HCT116 (cell line): ENCODE measurements around the gene FGFRL1. TPM values are rescaled to one million over a fixed set of nuclear protein-coding genes. Genes with fewer than 3 reads are reported as not detected.

Source experiments
- ATAC-seq: fragments of 200-7000 bp; cut with Tn5 transposase; 2 replicates; pipeline ENCODE4 v1.9.1; 2020; ENCODE audit warnings: mild to moderate bottlenecking, moderate library complexity
- BruUV-seq: library from RNA; stranded (reverse); fragments of 400-500 nt; replicated peaks from 2 replicates; lab custom pipeline; 2021; lab: Mats Ljungman, UMichigan
- CTCF ChIA-PET: fragments of 300-600 bp; sonication (Branson Sonifier 250); formaldehyde crosslinking; loops from one replicate; lab custom pipeline; 2021; ENCODE audit warnings: antibody characterized with exemption; lab: Charles Lee
- POLR2A ChIA-PET: fragments of 300-600, 350-600 bp; sonication (Branson Sonifier 250); formaldehyde crosslinking; loops from one replicate; lab custom pipeline; 2021; ENCODE audit warnings: antibody characterized with exemption; lab: Charles Lee
- RAD21 ChIA-PET, 2 experiments: fragments of 300-600 bp; sonication (Branson Sonifier 250); formaldehyde crosslinking; loops; one replicate each; lab custom pipeline; 2023; ENCODE audit warnings: low total read pairs in 2 of 2; ENCODE audit not compliant: uncharacterized antibody in 2 of 2, unreplicated experiment in 2 of 2, low non-redundant PET in 1 of 2; lab: Charles Lee
- DNase-seq: peaks from one replicate; pipeline ENCODE4 v3.0.0-alpha.2; 2010; ENCODE audit warnings: low read depth, low spot score
- H2AFZ ChIP-seq: fragments of 200-600 bp; shearing (Covaris generic), sonication (generic); 2 replicates; pipeline ENCODE4 v1.6.1; 2017; ENCODE audit warnings: low read depth, mixed run types, mixed read lengths, antibody characterized with exemption, low read length; ENCODE audit not compliant: poor library complexity, severe bottlenecking
- H3K27ac ChIP-seq: 2 replicates; pipeline ENCODE4 v1.5.1; 2012; ENCODE audit warnings: low read depth, low read length
- H3K27me3 ChIP-seq: fragments of 200-600 bp; sonication (generic); 2 replicates; pipeline ENCODE4 v1.6.1; 2016; ENCODE audit warnings: mixed run types, low read length, mixed read lengths; ENCODE audit not compliant: insufficient read depth
- H3K36me3 ChIP-seq, 2 experiments: fragments of 200-500 bp in 1 of 2; fragments of 200-600 bp in 1 of 2; sonication (Bioruptor generic) in 1 of 2; sonication (generic) in 1 of 2; 2 replicates each; pipeline versions ENCODE4 v1.5.1 to v1.6.1; 2014 to 2016; ENCODE audit warnings: low read length in 2 of 2, inconsistent platforms in 1 of 2, mixed read lengths in 1 of 2, mixed run types in 1 of 2; ENCODE audit not compliant: insufficient read depth in 2 of 2, control insufficient read depth in 1 of 2
- H3K4me1 ChIP-seq, 2 experiments: fragments of 200-600 bp in 1 of 2; sonication (generic) in 1 of 2; 2 replicates each; pipeline versions ENCODE4 v1.5.1 to v1.6.1; 2012 to 2017; ENCODE audit warnings: low read length in 2 of 2, inconsistent platforms in 1 of 2, mild to moderate bottlenecking in 1 of 2, mixed read lengths in 1 of 2, mixed run types in 1 of 2, moderate library complexity in 1 of 2; ENCODE audit not compliant: insufficient read depth in 2 of 2, control insufficient read depth in 1 of 2
- H3K4me2 ChIP-seq: fragments of 200-600 bp; sonication (generic); 2 replicates; pipeline ENCODE4 v1.6.1; 2017; ENCODE audit warnings: mixed run types, low read length, mixed read lengths
- H3K4me3 ChIP-seq, 2 experiments: fragments of 200-600 bp in 1 of 2; sonication (generic) in 1 of 2; replicated peaks in 1 of 2; 2 replicates each; pipeline ENCODE4 v1.5.1; 2011 to 2016; ENCODE audit warnings: low read length in 2 of 2, control low read depth in 1 of 2, low read depth in 1 of 2, mild to moderate bottlenecking in 1 of 2, mixed read lengths in 1 of 2, mixed run types in 1 of 2
- H3K79me2 ChIP-seq: fragments of 200-600 bp; sonication (generic); 2 replicates; pipeline ENCODE4 v1.6.1; 2017; ENCODE audit warnings: mild to moderate bottlenecking, mixed run types, low read length, moderate library complexity, mixed read lengths; ENCODE audit not compliant: insufficient read depth
- H3K9ac ChIP-seq: fragments of 200-600 bp; sonication (generic); 2 replicates; pipeline ENCODE4 v1.6.1; 2016; ENCODE audit warnings: low read length, mixed read lengths
- H3K9me2 ChIP-seq: fragments of 200-600 bp; sonication (generic), shearing (Covaris generic); 2 replicates; pipeline ENCODE4 v1.6.1; 2017; ENCODE audit warnings: mixed run types, mild to moderate bottlenecking, moderate library complexity; ENCODE audit not compliant: insufficient read depth
- H3K9me3 ChIP-seq, 2 experiments: fragments of 200-500 bp in 1 of 2; fragments of 200-600 bp in 1 of 2; sonication (Bioruptor generic) in 1 of 2; sonication (generic) in 1 of 2; 2 replicates each; pipeline ENCODE4 v1.6.1; 2014 to 2017; ENCODE audit warnings: low read length in 2 of 2, mixed read lengths in 2 of 2, inconsistent platforms in 1 of 2, low read depth in 1 of 2, mild to moderate bottlenecking in 1 of 2, mixed run types in 1 of 2, moderate library complexity in 1 of 2; ENCODE audit not compliant: control insufficient read depth in 1 of 2, insufficient read depth in 1 of 2
- H4K20me1 ChIP-seq: fragments of 200-600 bp; sonication (generic), shearing (Covaris generic); 2 replicates; pipeline ENCODE4 v1.6.1; 2017; ENCODE audit warnings: mixed run types, mild to moderate bottlenecking, moderate library complexity; ENCODE audit not compliant: insufficient read depth
- ELF1 ChIP-seq: IDR thresholded peaks from 2 replicates; pipeline ENCODE4 v1.6.1; 2012; ENCODE audit warnings: low read depth, borderline replicate concordance
- EZH2 ChIP-seq: fragments of 200-600 bp; sonication (generic); IDR thresholded peaks from 2 replicates; pipeline ENCODE4 v1.6.1; 2017; ENCODE audit warnings: antibody characterized with exemption, mixed run types
- POLR2A ChIP-seq: IDR thresholded peaks from 2 replicates; pipeline ENCODE4 v1.7.0; 2011; ENCODE audit warnings: borderline replicate concordance; ENCODE audit not compliant: insufficient read depth, insufficient read length; ENCODE audit errors: extremely low read depth
- POLR2AphosphoS5 ChIP-seq: IDR thresholded peaks from 2 replicates; pipeline ENCODE4 v1.6.1; 2011; ENCODE audit warnings: mild to moderate bottlenecking, low read depth, low read length, moderate library complexity
- SIN3A ChIP-seq: IDR thresholded peaks from 2 replicates; pipeline ENCODE4 v1.6.1; 2012; ENCODE audit warnings: low read depth
- intact Hi-C: fragments of 100-400 bp; cut with micrococcal nuclease; formaldehyde crosslinking; loops from 2 replicates; pipeline ENCODE4 v1.10.0; 2022
- total RNA-seq: library from RNA; stranded (reverse); gene quantifications from one replicate; pipeline ENCODE4 v1.2.1, GENCODE V29; 2021; ENCODE audit not compliant: unreplicated experiment

Gene FGFRL1
- total RNA-seq, 1 experiment from 2014 or later: 91.1 TPM

DNA sequence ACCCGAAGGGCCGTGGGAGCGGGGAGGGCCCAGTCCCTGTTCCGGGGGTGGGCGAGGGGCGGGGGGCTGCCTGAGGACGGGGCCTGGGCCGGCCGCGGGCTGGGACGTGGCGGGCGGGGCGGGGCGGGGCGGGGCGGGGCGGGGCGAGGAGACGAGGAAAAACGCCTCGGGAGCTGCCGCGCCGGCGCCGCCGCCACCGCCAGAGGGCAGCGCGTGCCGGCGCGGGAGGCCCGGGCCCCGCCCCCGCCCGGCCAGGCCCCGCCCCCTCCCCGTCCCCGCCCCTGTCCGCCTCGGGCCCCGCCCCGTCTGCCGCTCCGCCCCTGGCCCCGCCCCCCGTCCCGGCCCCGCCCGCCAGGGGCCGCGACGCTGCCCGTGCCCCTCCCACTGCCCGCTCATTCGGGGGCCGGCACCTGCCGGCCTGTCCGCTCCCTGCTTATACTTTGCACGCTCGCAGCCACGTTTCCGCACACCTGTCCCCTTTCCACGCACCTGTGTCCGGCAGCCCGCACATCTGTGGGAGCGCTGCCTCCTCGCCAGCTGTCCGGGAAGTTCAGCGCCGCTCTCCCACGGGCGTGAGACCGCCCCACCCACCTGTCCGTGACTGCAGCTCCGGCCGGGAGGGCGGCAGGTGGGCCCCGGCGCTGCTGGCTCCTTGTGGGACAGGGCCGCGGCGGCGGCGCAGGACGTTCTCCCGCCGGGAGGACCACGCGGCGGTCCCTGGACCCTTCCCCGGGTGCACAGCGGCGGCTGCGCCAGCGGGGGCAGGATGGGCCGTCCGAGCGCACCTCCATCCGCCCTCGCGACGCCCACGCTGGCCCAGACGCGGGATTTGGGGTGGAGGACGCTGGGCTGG, 1.7 kb upstream of the FGFRL1 start:
- POLR2A ChIA-PET: no interaction called here
- H3K9ac ChIP-seq: peak overlapping the region; percentile 61
- peaks cover 20 to 39% of the 10 kb centered on the region in 2 experiments for H3K4me1 ChIP-seq
- H3K36me3 ChIP-seq: peaks cover 3 to 4% of the 10 kb centered on the region in 2 experiments; a peak in 2 of 4 replicates
- peak overlapping the region; percentile 98 for H3K4me2 ChIP-seq
- H3K79me2 ChIP-seq: peaks cover 9% of the 10 kb centered on the region; the same call in 1 of the 2 replicates
- ATAC-seq (peak; percentile 56), DNase-seq (no peak)
- no peaks in the 10 kb centered on the region for H3K27me3 ChIP-seq
- H4K20me1 ChIP-seq: no peaks in the 10 kb centered on the region
- peak overlapping the region; percentile 24; the same call in 1 of the 2 replicates for H3K27ac ChIP-seq
- H3K9me2 ChIP-seq: no peaks in the 10 kb centered on the region
- no peak for TF ChIP-seq ELF1
- 0 out of 2 replicates have a peak, but pooled peaks have one; percentile 35 for TF ChIP-seq POLR2AphosphoS5
- H2AFZ ChIP-seq: peak overlapping the region; percentile 74
- no TSS peak for BruUV-seq
- intact Hi-C loops: loop anchor here (1.0 to 5.0 kb wide), 2 partner anchors 34 to 278 kb away; partner anchors contain the start of gene MAEA
- H3K9me3 ChIP-seq: no peaks in the 10 kb centered on the region
- RAD21 ChIA-PET: interaction anchor here in 1 of 2 experiments (0.6 kb wide), 1 partner anchor 153 kb away, joined by 5 read pairs; no protein-coding TSS in a partner anchor
- peak overlapping the region; percentile 47 to 66 for H3K4me3 ChIP-seq
- CTCF ChIA-PET: interaction anchor here (1.1 to 1.4 kb wide), 3 partner anchors 16 to 407 kb away, joined by 3 read pairs; partner anchors contain the start of gene SLC26A1

DNA sequence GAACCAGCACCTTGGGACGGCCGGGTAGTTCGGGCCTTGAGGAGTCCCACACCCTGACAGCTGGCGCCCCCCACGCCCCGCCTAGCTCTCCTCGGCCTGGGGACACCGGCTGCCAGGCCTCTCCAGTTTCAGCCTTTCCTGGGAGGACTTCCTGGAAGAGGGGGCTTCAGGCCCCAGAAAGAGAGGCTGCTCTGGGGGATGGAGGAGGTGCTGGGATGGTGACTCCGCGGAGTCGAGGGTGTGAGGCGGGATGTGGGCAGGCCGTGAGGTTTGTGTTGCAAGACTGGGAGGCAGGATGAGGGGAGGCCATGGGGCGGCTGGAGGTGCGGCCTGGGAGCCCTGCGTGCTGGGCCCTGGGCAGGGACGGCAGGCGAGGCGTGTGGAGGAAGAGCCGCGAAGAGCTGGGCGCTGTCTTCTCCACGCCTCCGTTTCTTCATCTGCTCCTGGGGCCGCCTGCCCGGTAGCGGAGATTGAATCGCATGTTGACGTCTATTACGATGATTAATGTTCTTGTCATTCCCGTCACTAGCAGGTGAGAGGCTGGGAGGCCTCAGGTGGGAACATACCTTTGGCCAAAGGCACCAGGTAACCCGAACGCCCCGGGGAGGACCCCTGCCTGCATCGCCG, 918 bp upstream of the FGFRL1 start:
- H3K9ac ChIP-seq: peak overlapping the region; percentile 61
- no TSS peak for BruUV-seq

More for the DNA sequence above, 918 bp upstream of the FGFRL1 start:
- Histone ChIP-seq H3K27me3 (no peaks in the 10 kb centered on the region), H3K9me3 (no peaks in the 10 kb centered on the region), H3K4me1 (peaks cover 20 to 39% of the 10 kb centered on the region in 2 experiments), H3K4me2 (peak overlapping the region; percentile 98), H4K20me1 (no peaks in the 10 kb centered on the region), H3K27ac (peak overlapping the region; percentile 45; the same call in 1 of the 2 replicates), H3K4me3 (peak overlapping the region; percentile 47 to 66), H3K36me3 (peaks cover 3 to 4% of the 10 kb centered on the region in 2 experiments; a peak in 2 of 4 replicates), H3K79me2 (peaks cover 12% of the 10 kb centered on the region; the same call in 1 of the 2 replicates), H3K9me2 (no peaks in the 10 kb centered on the region), H2AFZ (no peak overlapping the region)
- ChIA-PET RAD21 (interaction anchor here in 1 of 2 experiments (0.6 kb wide), 1 partner anchor 153 kb away, joined by 5 read pairs; no protein-coding TSS in a partner anchor), POLR2A (no interaction called here), CTCF (interaction anchor here (1.0 to 1.4 kb wide), 4 partner anchors 17 to 408 kb away, joined by 3 read pairs; partner anchors contain the start of genes IDUA and SLC26A1)
- peak; percentile 15 for ATAC-seq
- peak; percentile 53 for DNase-seq
- intact Hi-C loops: loop anchor here (1.0 to 5.0 kb wide), 2 partner anchors 33 to 277 kb away; partner anchors contain the start of gene MAEA
- TF ChIP-seq POLR2A (no peak), ELF1 (no peak), EZH2 (no peak), SIN3A (no peak)
